Fibroblast of peridontal ligament (primary cell): ENCODE results near the gene PLA2G12A.

ENCODE experiments used
- DNase-seq: peaks from one replicate; pipeline ENCODE4 v3.0.0-alpha.2; 2010; ENCODE audit errors: extremely low read depth

The PLA2G12A gene

GRCh38 chr4:109729718-109730618, at the start of gene PLA2G12A:
Gene PLA2G12A (minus strand): TSS chr4:109730070. CDS start chr4:109729809, 261 bp downstream.
- DNase-seq: peak; percentile 60

DNA sequence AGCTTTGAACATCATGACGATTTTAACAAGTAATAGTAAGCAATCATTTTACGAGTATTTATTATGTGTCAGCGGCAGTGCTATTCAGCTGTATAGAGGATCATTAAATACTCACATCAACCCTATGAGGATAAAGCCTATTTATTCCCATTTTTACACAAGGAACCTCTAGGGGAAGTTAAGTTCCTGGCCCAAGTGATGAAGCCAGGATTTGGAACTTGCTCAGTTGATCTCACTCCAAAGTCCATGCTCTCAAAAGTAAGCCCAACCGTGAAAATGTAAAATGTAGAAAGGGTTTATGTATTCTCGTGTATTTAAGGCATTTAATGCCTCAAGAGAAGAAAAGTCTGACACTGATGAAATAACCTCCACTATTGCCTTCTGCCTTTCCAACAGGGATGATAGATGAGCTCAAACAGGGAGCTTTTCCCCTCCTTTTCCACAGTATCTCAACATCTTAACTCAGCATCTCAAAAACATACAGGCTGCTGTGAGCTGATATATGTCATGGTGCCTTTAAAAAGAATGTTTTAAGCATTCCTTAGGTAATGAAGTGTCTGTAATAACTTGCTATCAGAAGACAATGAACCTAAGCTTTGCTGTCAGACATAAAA, 35.0 kb upstream of the PLA2G12A start:
- no peak for DNase-seq

- DNase-seq: no peak
Observed at GRCh38 chr4:109764376-109764775, 34.5 kb upstream of the PLA2G12A start.

DNA sequence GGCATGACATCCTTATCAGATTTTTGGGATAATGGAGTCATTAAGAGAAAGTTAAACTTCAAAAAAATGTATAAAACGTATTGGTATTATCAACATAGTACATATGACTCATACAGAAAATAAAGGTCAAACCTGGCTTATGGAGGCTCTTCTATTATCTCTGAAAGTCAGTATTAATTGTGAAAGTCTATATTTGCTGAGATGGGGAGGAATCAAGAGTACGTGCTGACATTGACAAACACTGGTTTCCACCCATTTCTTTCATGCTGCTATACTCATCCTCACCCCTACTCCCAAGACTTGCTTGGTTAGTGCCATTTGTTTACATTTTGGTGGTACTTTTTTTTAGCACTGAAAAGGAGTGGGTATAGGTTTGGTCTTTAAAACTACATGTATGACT, 30.8 kb upstream of the PLA2G12A start:
- DNase-seq: no peak

DNA sequence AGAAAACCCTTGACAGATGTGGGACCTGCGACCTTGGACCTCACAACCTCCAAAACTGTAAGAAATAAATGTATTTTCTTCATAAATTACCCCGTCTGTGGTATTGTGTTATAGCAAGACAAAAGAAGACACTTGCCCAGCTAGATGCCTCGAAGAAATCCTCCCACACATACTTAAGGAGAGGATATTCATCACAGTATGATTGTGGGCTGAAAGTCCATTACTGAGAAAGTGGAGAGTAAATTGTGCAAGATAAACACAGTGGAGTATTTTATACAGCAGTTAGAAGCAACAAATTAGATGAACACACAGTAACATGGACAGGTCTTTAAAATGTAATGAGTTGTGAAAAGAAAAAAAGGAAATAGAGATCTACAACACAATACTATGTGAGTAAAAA, 25.8 kb upstream of the PLA2G12A start:
- no peak for DNase-seq

GRCh38 chr4:109754093-109754857, 24.4 kb upstream of the PLA2G12A start:
- no peak for DNase-seq

DNA sequence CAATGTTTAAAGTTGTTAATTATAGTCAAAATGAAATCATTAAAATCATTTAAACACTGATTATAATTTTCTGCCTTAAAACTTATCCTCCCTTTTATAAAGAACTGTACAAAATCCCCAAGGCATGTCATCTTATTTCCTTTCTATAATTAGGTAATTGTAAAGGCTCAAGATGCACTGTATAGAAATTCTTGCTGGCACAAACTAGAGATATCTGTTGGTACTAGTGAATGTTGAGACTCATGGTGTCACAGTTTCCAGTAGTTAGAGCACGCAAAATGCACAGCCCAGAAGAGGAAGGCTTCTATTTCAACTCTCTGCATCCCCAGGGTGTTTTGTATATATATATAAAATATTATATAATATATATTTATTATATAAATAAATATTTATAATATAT, 22.7 kb upstream of the PLA2G12A start:
- DNase-seq: no peak

GRCh38 chr4:109751852-109752251, 22.0 kb upstream of the PLA2G12A start:
- no peak for DNase-seq

GRCh38 chr4:109750652-109751244, 20.9 kb upstream of the PLA2G12A start:
- DNase-seq: no peak

GRCh38 chr4:109749388-109750082, 19.7 kb upstream of the PLA2G12A start:
- no peak for DNase-seq

DNA sequence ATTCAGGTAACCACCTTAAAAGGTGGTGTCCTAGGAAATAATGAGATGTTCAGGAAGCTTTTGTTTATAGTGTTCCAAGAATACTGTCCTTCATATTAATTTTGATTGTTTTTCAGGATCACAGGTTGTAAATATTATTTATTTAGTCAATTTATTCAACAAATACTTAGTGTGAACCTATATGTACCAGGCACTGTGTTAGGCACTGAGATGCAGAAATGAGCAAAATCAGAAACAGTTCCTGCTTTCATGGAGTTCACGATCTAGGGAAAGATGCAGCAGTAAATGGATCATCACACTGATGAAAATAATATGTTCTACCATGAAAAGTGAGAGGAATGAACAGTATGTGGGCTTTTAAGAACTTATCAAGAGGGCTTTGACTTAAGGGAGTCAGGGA, 18.2 kb upstream of the PLA2G12A start:
- no peak for DNase-seq

GRCh38 chr4:109746728-109747127, 16.9 kb upstream of the PLA2G12A start:
- no peak for DNase-seq

GRCh38 chr4:109745830-109746229, 16.0 kb upstream of the PLA2G12A start:
- DNase-seq: no peak

DNA sequence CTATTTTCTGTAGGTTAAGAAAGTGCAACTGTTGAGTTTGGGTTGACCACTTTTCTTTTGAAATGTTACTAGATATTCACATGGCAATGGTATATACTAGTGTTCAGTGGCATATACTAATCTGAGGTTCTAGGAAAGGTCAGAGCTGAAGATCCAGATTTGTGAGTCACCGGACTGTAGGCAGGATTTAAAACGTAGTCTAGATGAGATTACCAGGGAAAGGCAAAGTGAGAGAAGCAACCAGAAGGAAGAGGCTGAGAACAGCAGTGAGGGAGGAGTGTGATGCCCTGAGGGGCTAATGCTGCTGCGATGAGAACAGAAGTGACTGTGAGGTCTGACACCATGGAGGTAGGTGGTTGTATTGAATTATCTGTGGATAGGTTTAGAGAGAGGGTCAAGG, 9.7 kb upstream of the PLA2G12A start:
- DNase-seq: no peak

DNA sequence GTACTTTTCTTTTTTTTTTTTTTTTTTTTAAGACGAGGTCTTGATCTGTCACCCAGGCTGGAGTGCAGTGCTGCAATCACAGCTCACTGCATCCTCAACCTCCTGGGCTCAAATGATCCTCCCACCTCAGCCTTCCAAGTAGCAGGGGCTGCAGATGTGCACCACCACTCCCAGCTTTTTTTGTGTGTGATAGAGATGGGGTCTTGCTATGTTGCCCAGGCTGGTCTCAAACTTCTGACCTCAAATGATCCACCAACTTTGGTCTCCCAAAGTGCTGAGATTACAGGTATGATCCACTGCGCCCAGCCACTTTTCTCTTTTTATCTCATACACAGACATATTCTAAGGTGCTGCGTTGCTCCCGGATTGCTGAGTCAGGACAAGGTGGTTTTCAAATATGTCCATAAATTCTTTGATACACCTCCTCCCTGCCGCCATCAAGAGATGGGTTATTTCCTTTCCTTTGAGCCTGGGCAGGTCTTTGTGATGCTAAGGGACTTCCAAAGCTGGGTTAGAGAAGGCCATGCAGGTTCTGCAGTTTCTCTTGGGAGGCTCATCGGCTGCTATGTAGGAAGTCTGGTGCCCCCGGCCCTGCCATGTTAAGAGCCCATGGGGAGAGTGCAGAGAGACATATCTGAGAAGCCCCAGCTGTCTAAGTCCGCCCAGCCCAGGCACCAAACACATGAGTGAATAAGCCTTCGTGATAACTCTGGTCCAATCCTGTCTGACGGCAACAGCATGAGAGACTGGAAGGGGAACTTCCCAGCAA, 8.4 kb upstream of the PLA2G12A start:
- DNase-seq: no peak

GRCh38 chr4:109735566-109736365, 5.9 kb upstream of the PLA2G12A start:
- no peak for DNase-seq

- DNase-seq: no peak
Observed at GRCh38 chr4:109733728-109734127, 3.9 kb upstream of the PLA2G12A start.

DNA sequence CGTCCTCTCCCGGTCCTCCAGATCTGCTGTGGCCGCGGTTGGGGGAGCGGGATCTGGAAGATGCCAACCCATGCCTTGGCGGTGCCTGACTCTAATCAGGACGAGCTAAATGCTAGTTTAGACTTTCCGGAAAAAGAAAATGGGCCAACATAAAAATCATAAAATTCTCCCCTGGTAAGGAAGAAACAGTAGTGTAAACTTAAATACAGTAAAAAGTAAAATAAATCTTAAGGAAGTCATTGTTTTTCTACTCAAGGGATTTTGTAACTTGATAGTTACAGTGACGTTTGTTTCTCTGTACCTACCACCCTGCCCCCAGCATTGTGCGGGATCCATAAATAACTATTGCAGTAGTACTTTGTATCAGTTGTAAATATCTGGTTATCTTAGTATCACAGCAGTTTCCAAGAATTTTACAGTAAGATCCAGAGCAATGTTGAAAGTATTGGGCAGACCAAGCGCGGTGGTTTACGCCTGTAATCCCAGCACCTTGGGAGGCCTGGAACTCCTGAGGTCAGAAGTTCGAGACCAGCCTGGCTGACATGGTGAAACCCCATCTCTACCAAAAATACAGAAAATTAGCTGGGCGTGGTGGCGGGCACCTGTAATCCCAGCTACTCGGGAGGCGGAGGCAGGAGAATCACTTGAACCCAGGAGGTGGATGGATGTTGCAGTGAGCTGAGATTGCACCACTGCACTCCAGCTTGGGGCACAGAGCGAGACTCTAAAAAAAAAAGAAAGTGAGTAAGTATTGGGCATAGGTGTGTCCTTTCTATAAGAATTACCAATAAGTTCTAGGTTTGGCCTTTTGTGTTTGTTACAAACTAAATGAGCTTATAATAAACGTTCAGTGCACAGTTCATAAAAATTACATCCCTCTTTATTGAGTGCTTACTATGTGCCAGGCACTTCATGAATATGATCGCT, 1.0 kb upstream of the PLA2G12A start:
- no peak for DNase-seq
